HG03432 (cell line): ENCODE results near the gene PBRM1.

ENCODE experiments used
- ATAC-seq: cut with Tn5 transposase; IDR thresholded peaks from one replicate; pipeline ENCODE4 v1.9.1; 2021; ENCODE audit warnings: mild to moderate bottlenecking, moderate library complexity; ENCODE audit not compliant: unreplicated experiment

Gene PBRM1

DNA sequence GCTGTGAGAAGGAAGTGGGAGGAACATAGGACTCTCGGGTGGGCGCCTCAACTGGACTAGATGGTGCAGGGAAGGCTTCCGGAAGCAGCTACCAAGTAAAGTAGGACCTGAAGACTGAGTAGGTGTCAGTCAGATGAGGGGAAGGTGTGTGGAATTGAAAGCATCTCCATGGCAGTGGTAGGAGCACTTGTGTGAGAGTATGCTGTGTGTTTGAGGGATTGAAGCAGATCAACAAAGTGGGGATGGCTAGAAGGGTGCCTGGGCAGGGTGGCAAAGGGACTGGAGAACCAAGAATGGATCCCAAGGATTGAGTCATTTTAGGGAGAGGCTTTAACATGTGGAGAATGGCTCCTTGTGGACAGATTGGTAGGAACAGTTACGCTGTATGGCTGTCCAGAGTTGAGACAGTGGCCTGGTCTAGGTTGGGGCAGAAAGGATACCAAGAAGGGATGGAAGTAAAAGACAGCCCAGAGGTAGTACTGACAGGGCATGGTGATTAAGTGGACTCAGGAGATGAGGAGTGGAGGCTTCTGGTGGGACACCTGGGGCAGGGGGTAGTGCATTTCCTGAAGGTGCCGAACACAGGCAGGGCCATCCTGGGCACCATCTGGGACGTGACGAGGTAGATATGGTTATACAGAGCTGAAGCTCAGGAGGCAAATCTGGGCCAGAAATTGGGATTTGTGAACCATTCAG is 147.8 kb downstream of the PBRM1 start:
- ATAC-seq, result no peak

DNA sequence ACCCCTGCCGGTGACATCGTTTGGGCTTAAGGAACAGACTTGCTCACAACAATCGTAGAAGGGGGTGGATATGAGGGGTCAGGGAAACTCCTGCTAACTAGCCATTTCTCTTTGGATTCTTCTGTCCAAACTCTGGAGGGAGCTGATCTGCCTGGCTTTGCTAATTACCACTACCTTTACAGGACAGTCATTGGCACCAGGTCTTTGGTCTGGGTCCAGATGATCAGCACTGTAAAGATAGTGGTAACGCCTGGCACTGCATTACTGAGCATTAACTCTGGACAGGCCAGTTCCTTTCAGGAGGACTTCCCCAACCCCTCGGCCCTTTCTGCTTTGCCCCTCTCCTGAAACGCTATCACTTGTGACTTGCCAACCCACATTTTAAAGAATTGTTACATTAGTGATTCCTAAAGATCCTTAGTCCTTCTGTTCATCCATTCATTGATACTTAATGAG is 148.5 kb downstream of the PBRM1 start:
- ATAC-seq, result no peak

DNA sequence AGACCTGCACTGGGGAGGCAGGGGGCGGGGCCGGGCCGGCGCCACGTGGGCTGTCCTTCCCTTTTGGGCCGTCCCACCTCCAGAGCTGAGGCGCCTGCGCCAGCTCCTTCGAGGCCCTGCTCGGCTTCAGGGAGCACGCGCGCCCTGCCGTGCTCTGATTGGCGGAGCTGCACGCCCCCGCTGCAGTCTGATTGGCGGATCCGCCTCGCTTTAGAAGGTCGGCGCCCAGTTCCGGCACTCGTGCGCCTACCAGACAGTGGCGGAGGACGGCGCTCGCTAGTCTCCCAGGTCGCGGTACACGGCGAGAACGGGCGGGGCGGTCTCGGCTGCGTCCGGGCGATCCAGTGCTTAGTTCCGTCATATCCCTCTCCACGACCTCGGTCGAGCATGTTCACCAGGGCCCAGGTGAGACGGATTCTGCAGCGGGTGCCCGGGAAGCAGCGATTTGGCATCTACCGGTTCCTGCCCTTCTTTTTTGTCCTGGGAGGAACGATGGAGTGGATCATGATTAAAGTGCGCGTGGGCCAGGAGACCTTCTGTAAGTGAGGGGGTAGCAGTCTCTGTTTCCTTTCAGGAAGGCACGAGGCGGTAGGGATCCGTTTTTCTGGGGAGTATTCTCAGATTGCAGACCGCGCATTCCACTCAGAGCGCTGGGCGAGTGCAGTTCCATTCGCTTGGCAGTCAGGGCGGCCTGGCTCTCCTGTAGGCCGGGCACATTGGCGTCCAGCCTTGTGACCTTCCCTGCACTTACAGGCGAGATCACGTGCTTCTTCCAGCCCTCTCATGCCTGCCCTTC is 149.1 kb downstream of the PBRM1 start, which contains the start of gene UQCC5:
Gene UQCC5, plus strand, starts transcription at position 237 of the 796 bp plus-strand sequence. Its CDS starts 151 bp downstream, at position 388.
- ATAC-seq, result peak; percentile 85

- no peak for ATAC-seq
Measured at GRCh38 chr3:52536112-52536368, 149.7 kb downstream of the PBRM1 start.

DNA sequence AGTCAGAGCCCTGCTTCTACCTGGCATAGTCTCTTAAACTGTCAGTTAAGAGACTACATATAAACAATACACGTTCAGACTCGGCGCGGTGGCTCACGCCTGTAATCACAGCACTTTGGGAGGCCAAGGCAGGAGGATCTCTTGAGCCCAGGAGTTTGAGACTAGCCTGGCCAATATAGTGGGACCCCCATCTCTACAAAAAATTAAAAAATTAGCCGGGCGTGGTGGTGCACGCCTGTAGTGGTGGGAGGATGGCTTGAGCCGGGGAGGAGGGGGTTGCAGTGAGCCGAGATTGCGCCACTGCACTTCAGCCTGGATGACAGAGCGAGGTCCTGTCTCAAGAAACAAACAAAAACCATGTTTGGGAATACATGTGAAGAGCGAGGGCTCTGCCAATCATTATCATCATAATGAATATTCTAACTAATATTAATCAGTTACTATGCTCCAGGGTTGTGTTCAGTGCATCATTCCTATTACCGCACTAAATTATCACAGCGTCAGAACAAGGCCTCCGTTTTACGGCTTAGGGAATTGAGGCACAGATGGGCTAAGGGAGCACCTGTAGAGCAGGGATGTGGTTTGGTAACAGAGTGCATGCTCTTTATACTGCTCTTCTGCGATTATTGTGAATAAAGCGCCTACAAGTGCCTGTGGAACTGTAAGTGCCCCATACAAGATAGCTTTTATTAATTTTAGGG is 150.2 kb downstream of the PBRM1 start:
- ATAC-seq, result no peak

DNA sequence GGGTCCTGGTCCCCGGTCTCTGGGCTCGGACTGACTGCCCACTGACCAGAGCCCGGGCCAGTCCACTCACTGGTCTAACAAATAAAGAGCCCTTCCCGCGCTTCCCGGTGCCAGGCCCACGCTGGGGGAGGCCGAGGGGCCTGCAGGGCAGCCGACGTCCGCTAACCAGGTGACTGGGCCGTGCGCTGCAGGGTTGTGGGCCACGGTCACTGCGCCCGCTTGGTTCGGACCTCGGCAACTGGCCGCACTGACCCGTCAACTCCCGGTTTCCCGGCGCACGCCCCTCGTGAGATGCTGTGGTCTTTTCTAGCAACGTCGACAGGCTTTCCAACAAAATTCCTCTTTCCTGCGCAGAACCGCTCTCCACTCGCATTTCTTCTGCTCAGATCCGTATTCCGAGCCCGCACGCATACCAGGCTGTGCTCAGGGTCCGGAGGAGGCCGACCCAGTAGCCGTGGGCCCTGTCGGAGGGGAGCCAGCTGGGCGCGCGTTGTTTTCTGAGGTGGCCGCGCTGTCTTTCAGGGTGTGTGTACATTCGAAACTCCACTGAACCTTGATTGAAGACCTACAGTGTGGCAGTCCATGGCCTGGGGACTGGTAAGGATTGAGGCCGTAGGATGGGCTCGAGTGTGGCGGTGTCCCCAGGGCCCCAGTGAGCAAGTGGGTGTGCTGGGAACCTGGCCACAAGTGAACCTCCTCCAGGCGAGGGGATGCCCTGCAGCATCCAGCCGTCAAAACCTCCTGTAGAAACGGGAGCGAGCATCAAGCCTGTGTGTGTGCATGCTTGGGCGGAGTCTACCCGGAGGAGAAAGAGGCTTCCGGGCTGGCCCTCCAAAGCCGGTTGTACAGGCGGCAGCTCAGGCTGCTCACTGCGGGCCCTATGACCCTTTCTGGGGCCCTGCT is 151.2 kb downstream of the PBRM1 start:
- ATAC-seq, result no peak

- peak; percentile 41 for ATAC-seq
Measured at GRCh38 chr3:52533623-52534280, 152.0 kb downstream of the PBRM1 start, which contains the start of gene NT5DC2. Gene NT5DC2, minus strand, starts transcription at chr3:52533857. Its CDS starts 120 bp downstream, at chr3:52533737.

- peak; percentile 2 for ATAC-seq
Measured at GRCh38 chr3:52532838-52533622, 152.7 kb downstream of the PBRM1 start.

GRCh38 chr3:52532517-52532837 is 153.2 kb downstream of the PBRM1 start:
- ATAC-seq, result no peak

GRCh38 chr3:52531860-52532516 is 153.7 kb downstream of the PBRM1 start:
- ATAC-seq, result no peak

DNA sequence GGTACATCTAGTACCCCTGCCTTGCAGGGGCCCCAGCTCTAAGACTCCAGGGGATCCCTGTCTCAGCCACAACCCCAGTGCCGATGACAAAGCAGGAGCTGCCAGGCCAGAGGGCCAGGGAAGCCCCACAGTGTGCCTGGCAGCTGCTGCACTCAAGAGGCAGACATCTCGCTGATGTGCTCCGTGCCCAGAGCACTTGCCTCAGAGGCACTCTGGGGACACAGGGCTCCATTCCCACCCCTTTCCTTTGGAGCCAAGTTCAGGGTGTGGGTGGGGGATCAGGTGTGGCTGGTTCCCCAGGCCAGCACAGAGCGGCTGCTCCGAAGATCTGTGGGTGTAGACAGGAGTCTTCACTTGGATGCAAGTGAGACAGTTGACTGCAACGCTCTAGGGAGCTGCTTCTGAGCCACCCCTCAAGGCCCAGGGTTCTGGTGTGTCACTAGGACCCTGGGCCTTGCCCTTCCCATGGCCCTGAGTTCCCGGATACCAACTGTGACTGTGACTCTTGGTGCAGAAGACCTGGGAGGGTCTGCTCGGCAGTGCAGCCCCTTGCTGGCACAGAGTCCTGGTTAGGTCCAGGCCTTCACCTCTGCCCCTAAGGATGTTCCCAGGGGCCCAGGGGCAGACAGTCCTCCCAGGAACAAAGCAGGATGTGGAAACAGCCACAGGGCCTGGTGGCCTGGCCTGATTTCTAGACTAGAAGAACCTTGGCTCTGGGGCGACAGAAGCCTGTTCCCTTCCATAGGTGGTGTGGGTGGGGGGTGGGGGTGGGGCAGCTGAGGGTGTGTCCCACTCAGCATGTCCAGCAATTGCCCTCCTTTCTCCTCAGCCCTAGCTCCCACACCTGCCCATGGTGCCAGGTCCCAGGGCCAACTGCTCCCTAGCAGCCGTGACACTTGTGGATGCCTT is 154.5 kb downstream of the PBRM1 start:
- no peak for ATAC-seq

DNA sequence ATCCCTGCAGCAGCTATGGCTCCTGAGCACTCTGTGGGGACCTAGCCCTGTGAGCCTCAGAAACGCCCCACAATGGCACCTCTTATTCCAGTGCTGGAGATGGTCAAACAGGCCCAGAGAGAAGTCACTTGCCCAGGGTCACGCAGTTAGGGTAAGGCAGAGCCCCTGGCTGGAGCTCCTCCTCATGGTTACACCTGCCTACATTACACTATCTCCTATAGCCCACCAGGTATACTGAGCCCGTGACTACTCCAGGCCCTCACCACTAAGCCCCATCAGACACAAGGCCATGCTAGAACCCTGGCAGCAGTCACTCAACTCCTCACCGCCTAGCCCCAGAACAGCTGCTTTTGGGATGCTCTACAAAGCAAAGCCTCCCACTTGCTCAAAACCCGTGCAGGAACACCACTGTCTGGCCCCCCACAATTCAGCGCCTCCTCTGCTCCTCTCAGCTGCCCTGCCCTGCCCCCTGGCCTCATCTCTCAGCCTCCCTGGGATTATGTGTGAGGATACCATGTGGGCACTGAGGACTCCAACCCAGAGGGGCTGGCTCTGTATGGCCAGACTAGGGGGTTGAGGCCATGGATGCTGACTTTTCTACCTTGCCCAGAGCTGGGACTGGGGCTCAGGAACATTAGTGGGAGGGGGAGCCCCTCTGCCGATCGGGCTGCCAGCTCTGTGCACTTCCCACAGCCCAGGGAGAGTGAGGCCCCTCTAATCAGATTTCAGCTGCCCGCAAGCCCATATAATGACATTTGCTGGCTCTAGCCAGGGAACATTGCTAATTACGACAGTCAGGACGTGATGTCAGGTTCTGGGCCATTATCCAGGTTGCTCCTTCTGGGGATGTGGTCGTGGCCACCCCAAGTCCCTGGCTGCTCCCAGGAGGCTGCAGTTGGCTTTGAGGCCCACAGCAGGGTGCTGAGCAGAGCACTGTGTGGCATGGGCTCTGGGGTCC is 156.1 kb downstream of the PBRM1 start:
- no peak for ATAC-seq

DNA sequence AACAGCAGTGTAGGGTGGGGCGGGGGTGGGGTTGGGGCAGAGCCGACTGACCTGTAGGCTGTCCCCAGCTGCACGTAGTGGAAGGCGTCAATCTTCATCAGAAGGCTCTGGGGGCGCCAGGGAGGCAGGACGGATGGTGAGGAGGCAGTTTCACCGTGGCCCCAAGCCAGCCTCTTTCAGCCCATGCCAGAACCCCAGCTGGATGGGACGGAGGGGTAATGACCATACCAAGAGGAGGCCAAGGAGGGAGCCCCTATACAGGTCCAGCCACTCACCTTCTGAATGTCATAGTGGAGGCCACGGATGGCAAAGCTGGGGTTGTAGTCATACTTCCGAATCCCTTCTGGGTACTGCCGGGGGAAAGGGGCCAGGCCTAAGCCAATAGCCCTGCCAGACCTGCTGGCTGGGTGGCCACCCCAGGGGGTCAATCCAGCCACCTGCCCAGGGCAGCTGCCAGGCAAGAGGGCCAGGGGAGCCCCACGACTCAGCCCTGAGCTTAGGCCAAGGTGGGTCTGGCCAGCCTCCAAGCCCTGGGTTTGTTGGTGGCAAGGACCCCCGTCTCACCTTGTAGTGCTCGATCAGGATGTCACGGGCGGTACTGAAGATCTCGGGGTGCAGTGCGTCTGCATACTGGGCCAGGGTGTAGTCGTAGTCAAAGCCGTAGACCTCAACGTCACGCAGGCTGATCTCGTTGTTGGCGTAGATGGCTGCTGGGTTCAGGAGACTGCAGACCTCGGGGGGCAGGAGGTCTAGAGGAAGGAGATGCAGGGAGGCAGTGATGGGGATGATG is 156.9 kb downstream of the PBRM1 start:
- ATAC-seq, result no peak

DNA sequence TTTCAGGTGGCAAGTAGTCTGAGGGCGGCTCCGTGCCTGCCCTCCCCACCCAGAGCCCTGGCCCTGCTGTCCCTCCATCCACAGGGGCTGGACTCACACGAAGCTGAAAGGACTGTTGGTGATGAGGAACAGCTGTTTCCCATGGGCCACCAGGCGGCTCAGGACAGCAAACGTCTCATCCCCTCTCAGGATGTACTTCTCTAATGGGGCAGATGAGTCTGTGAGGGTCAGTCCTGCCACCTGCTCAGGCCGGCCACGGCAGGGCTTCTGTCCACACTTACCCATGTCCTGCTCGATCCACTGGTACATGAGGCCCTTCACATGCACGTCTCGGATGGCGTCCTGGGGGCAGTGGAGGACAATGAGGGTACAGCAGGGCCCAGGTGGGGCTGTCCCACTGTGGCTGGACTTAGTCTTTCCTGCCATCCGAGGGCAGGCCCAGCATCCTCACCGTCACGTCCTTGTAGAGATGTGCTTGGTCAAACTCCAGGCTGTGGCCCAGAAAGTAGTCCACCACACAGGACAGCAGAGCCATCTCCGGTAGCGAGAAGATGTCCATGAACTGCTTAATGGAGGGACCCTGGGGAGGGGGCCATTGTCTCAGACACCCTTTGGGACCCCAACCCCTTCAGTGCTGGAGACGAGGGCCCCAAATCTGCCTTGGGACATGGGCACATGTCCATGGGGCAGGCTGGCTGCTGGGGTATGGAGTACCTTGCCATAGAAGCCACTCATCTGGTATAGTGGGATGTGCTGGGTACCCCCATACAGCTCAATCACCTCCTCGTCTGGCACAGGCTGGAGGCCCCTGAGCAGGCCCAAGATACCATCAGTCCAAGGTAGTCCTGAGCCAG is 157.8 kb downstream of the PBRM1 start:
- no peak for ATAC-seq
